Kidney (tissue), 14 donors: ENCODE data around the gene RNF14. TPM values are rescaled to one million over a fixed set of nuclear protein-coding genes. Genes with fewer than 3 reads are reported as not detected.

Experiments used
- DNase-seq, 5 donors: peaks; one replicate each; pipeline ENCODE4 v3.0.0-alpha.2; 2013 to 2020
- FAIRE-seq: peaks from 2 replicates; lab custom pipeline; 2012; peaks lifted over from hg19 to GRCh38; lab: Jason Lieb, UNC
- H3K27ac ChIP-seq, 2 donors: one replicate each; pipeline ENCODE4 v1.7.0; 2013; ENCODE audit warnings: low read depth in 2 of 2, low read length in 2 of 2, inconsistent platforms in 1 of 2
- H3K27me3 ChIP-seq: one replicate; pipeline ENCODE4 v1.7.1; 2013; ENCODE audit warnings: low read length, inconsistent platforms; ENCODE audit not compliant: control insufficient read depth, insufficient read depth
- H3K36me3 ChIP-seq, 3 donors: one replicate each; pipeline versions ENCODE4 v1.7.0 to v1.7.1; 2013; ENCODE audit warnings: low read length in 3 of 3, control low read depth in 1 of 3, inconsistent platforms in 1 of 3; ENCODE audit not compliant: insufficient read depth in 3 of 3, control insufficient read depth in 2 of 3
- H3K4me1 ChIP-seq, 3 donors: one replicate each; pipeline versions ENCODE4 v1.7.0 to v1.7.1; 2013; ENCODE audit warnings: low read length in 3 of 3, inconsistent platforms in 1 of 3, low read depth in 1 of 3; ENCODE audit not compliant: control insufficient read depth in 2 of 3, insufficient read depth in 2 of 3
- H3K4me3 ChIP-seq, 3 donors: one replicate each; pipeline versions ENCODE4 v1.7.0 to v1.8.1; 2013; ENCODE audit warnings: low read length in 3 of 3, control low read depth in 1 of 3, inconsistent platforms in 1 of 3
- H3K9ac ChIP-seq, 3 donors: one replicate each; pipeline versions ENCODE4 v1.7.0 to v1.7.1; 2013; ENCODE audit warnings: low read length in 3 of 3, control low read depth in 1 of 3, inconsistent platforms in 1 of 3
- H3K9me3 ChIP-seq, 3 donors: one replicate each; pipeline versions ENCODE4 v1.7.0 to v1.7.1; 2013; ENCODE audit warnings: low read length in 3 of 3, control low read depth in 1 of 3, inconsistent platforms in 1 of 3; ENCODE audit not compliant: control insufficient read depth in 2 of 3, insufficient read depth in 1 of 3
- intact Hi-C: fragments of 100-400 bp; cut with DNase I; formaldehyde crosslinking; loops from one replicate; pipeline ENCODE4 v1.11.1; 2022
- polyA plus RNA-seq: library from polyadenylated mRNA; stranded (reverse); fragments of 350-450 nt; fragmentation: Illumina TruSeq; extraction: RNeasy Lipid Tissue Mini Kit (QIAGEN cat#74804); gene quantifications from one replicate; pipeline ENCODE4 v1.2.3, GENCODE V29; 2014; ENCODE audit warnings: low read depth, low replicate concordance; ENCODE audit not compliant: insufficient read depth
- total RNA-seq: library from RNA; stranded (reverse); fragmentation: NEBNext Ultra II Directional; extraction: Animal tissue kit (Norgen Biotek cat#: 25700); gene quantifications from one replicate; pipeline ENCODE4 v1.2.1, GENCODE V29; 2021
- TF ChIP-seq, protein P1 (sequence below): IDR thresholded peaks from 3 replicates; pipeline ENCODE4 v1.5.1; 2012; ENCODE audit warnings: mild to moderate bottlenecking, moderate library complexity, borderline replicate concordance; ENCODE audit not compliant: insufficient read depth; ENCODE audit errors: extremely low read depth
- donor health status: control.
- donor health status: control.
- donor health status: control.
- donor health status: control.
- donor health status: control.
- donor health status: DM: yes; HTN: yes; CAD: no.
- donor health status: Normal renal cell carcinoma (clear cell type).

Gene RNF14
- total and polyA plus RNA-seq, 2 donors from 2014 or later, result 53.5 to 69.3 TPM

GRCh38 chr5:141966275-141966962 is 2.5 kb upstream of the RNF14 start:
- TF ChIP-seq, protein P1, sequence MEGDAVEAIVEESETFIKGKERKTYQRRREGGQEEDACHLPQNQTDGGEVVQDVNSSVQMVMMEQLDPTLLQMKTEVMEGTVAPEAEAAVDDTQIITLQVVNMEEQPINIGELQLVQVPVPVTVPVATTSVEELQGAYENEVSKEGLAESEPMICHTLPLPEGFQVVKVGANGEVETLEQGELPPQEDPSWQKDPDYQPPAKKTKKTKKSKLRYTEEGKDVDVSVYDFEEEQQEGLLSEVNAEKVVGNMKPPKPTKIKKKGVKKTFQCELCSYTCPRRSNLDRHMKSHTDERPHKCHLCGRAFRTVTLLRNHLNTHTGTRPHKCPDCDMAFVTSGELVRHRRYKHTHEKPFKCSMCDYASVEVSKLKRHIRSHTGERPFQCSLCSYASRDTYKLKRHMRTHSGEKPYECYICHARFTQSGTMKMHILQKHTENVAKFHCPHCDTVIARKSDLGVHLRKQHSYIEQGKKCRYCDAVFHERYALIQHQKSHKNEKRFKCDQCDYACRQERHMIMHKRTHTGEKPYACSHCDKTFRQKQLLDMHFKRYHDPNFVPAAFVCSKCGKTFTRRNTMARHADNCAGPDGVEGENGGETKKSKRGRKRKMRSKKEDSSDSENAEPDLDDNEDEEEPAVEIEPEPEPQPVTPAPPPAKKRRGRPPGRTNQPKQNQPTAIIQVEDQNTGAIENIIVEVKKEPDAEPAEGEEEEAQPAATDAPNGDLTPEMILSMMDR, result no peak
- H3K36me3 ChIP-seq, result no peaks in the 10 kb centered on the region
- H3K27me3 ChIP-seq, result no peaks in the 10 kb centered on the region
- H3K4me3 ChIP-seq, result no peak overlapping the region
- H3K27ac ChIP-seq, result no peak overlapping the region
- intact Hi-C loops, result no loop called here
- H3K9me3 ChIP-seq, result no peaks in the 10 kb centered on the region
- no peak for DNase-seq
- no peak overlapping the region for H3K9ac ChIP-seq
- peaks cover 6 to 13% (median 8%) of the 10 kb centered on the region in 3 donors for H3K4me1 ChIP-seq
- no peak for FAIRE-seq

DNA sequence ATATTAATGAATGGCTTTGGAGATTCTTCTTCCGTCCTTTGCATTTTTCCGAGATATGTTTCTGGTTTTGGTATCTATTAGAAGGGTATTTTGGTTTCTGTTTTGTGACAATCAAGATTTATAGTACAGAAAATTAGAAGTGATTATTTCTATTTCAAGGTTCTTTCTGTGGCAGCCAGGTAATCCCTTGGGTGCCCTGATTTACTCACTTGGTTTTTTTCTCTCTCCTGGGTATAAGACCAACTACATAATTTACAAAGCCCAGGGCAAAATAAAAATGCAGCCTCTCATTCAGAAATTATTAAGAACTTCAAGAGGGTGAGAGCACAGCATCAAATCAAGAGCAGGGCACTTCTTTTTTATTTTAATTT is 2.0 kb upstream of the RNF14 start:
- DNase-seq (no peak), FAIRE-seq (no peak)
- no peak overlapping the region for H3K9ac ChIP-seq
- intact Hi-C loops, result no loop called here
- peaks cover 6 to 13% (median 8%) of the 10 kb centered on the region in 3 donors for H3K4me1 ChIP-seq
- no peaks in the 10 kb centered on the region for H3K9me3 ChIP-seq
- H3K36me3 ChIP-seq, result no peaks in the 10 kb centered on the region
- H3K4me3 ChIP-seq, result no peak overlapping the region
- H3K27ac ChIP-seq, result no peak overlapping the region
- TF ChIP-seq, protein P1, result no peak
- no peaks in the 10 kb centered on the region for H3K27me3 ChIP-seq

DNA sequence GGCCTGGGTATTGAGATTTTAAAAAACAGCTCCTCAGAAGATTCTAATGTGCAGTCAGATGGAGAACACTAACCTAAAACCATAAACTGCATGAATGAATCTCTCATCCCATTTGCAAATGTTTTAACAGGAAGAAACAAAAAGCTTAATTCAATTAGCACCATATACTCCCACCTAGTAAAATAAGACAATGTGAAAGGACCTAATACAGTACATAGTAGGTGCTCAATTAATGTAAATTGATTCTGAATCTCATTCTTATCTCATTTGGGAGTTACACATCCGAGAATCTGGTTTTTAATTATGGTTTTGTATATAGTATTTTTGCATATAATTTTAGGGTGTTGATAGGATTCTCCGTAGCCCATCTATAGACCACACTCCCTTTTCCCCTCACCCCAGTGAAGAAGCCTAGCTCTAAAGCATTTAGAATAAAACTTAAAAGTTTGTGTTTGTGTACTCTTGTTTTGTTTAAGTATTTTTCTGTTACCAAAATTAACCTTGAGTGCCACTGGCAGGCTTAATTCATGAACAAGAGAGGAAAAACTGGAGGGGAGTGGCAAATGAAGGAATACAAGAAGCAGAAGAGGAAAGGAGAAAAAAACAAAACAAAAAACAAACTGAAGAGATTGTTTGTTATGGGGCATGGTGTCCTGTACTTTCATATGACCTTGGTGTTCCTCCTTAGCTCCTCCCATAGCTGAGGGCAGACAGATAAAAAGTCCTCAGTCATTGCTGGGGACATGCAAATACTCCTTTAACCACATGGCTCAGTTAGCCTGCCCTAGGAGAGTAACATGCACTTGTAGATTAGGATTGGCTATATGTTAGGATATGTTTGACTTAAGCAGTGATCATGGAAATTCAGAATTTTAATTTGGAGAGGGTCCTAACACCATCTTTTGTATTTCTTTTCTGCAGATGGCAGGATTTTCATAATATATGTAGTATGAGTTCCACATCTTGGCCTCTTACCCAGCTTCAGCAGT is 1.2 kb downstream of the RNF14 start:
- Histone ChIP-seq H3K9me3 (no peaks in the 10 kb centered on the region), H3K27ac (peak overlapping the region; percentile 98 to 99), H3K9ac (peak overlapping the region; percentile 79 to 100 (median 99)), H3K36me3 (peaks cover 0 to 17% (median 3%) of the 10 kb centered on the region in 3 donors), H3K27me3 (no peaks in the 10 kb centered on the region), H3K4me1 (peaks cover 6 to 13% (median 8%) of the 10 kb centered on the region in 3 donors), H3K4me3 (peak overlapping the region; percentile 92 to 99 (median 95))
- DNase-seq (peak in 1 of 5 donors; percentile 23), FAIRE-seq (no peak)
- intact Hi-C loops, result no loop called here
- TF ChIP-seq, protein P1, result no peak
